GM21576 (cell line): ENCODE measurements around the gene TMEM81.

Experiments used
- ATAC-seq: cut with Tn5 transposase; IDR thresholded peaks from one replicate; pipeline ENCODE4 v1.9.1; 2021; ENCODE audit warnings: mild to moderate bottlenecking, moderate library complexity; ENCODE audit not compliant: unreplicated experiment

The TMEM81 gene

GRCh38 chr1:205077158-205077933 lies 6.9 kb downstream of the TMEM81 start:
- no peak for ATAC-seq

- ATAC-seq = no peak
Observed at GRCh38 chr1:205076245-205076761, 8.0 kb downstream of the TMEM81 start.

DNA sequence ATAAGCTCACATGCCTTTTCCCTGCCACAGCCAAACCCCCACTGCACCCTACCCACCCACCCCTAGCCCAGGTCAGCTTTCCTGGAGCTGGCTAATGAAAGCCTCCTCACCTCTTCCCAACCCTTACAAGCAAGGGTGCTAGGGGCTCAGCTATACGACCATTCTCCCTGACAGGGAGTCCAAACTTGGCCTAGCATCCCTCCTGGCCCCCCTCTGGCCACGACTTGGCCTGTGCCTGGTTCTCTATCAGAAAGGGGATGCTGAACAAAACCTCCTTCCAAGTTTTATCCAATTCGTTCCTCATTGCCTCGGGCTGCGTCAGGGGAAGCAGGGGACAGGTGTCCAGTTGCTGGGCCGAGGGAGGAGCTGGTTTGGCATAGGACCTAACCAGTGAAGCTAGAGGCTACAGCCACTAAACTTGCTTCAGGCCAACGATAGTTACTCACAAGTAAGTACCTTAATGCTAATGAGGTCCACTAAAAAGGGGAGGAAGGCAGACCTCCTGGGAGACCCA lies 8.6 kb downstream of the TMEM81 start:
- no peak for ATAC-seq

GRCh38 chr1:205074513-205074912 lies 9.7 kb downstream of the TMEM81 start:
- ATAC-seq = no peak

GRCh38 chr1:205074084-205074483 lies 10.2 kb downstream of the TMEM81 start:
- no peak for ATAC-seq

DNA sequence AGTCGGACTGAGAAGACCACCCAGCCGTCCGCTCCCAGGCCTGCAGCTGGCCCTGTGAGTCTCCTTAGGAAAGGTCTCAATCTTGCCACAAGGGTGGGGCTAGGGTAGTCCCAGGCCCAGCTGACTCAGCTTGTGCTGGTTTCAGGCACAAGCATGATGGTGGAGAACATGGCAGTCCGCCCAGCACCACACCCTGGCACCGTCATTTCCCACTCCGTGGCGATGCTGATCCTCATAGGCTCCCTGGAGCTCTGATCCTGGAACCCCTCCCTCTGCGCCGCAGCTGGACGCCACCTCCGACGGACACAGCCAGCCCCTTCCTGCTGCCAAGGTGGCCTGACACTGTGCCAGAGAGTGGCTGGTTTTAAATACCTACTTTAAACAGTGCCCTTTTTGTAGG lies 10.7 kb downstream of the TMEM81 start:
- no peak for ATAC-seq

- ATAC-seq = no peak
Observed at GRCh38 chr1:205072881-205073280, 11.4 kb downstream of the TMEM81 start.

DNA sequence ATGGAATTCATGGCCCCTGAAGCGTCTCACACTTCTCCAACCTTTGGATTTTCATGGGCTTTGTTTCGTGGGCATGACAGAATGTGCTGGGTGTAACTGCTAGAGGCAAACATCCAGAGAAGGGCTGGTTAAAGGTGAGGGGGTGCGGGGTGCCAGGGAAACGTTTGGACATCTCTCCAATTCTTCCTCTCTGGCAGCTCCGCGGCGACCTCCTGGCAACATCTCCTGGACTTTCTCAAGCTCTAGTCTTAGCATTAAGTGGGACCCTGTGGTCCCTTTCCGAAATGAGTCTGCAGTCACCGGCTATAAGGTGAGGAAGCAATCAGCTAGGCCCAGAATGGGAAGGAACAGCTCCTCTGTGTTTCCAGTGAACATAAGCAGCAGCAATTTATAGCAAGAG lies 12.0 kb downstream of the TMEM81 start:
- ATAC-seq = no peak

GRCh38 chr1:205071801-205072200 lies 12.5 kb downstream of the TMEM81 start:
- no peak for ATAC-seq

- ATAC-seq = no peak
Observed at GRCh38 chr1:205071028-205071409, 13.2 kb downstream of the TMEM81 start.

DNA sequence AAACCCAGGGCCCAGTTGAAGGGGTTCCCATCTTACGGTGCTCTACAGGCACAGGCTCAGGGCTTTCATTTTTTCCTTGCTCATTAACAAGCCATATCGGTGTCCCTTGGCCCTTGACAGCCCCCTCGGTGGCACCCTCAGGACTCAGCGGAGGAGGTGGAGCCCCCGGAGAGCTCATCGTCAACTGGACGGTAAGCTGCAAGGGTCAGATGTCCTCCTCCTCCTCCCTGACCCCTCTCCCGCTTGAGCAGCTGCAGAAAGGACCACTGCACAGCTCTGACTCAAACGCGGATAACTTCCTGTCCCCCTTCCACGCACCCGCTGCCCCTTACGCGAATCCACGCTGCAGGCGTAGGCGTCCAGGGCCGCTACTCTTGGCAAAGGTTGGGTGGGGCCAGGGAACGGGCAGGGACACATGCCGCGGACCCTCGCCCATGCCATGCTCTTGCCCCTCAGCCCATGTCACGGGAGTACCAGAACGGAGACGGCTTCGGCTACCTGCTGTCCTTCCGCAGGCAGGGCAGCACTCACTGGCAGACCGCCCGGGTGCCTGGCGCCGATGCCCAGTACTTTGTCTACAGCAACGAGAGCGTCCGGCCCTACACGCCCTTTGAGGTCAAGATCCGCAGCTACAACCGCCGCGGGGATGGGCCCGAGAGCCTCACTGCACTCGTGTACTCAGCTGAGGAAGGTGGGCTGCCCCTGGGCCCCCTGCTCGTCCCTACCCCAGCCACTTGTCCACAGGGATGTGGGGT lies 14.7 kb downstream of the TMEM81 start:
- no peak for ATAC-seq

- no peak for ATAC-seq
Observed at GRCh38 chr1:205068457-205069040, 15.7 kb downstream of the TMEM81 start.

GRCh38 chr1:205068001-205068400 lies 16.3 kb downstream of the TMEM81 start:
- ATAC-seq = no peak

DNA sequence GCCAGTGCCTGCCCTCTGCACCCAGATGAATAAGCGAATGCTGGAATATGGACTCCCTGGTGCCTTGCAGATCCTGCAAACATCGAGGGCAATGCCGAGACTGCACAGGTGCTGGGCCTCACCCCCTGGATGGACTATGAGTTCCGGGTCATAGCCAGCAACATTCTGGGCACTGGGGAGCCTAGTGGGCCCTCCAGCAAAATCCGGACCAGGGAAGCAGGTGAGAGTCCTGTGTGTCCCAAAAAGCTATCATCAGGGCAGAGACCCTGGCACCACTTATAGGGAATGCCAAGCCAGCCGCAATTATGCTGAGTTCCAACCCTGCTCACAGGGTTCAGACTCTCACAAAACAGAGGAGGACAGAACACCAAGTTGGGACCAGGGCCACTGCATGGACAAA lies 17.2 kb downstream of the TMEM81 start:
- ATAC-seq = no peak

GRCh38 chr1:205066141-205066818 lies 18.0 kb downstream of the TMEM81 start:
- no peak for ATAC-seq

GRCh38 chr1:205065666-205066065 lies 18.6 kb downstream of the TMEM81 start:
- no peak for ATAC-seq

- ATAC-seq = no peak
Observed at GRCh38 chr1:205064741-205065316, 19.4 kb downstream of the TMEM81 start.

- no peak for ATAC-seq
Observed at GRCh38 chr1:205064301-205064700, 20.0 kb downstream of the TMEM81 start.

DNA sequence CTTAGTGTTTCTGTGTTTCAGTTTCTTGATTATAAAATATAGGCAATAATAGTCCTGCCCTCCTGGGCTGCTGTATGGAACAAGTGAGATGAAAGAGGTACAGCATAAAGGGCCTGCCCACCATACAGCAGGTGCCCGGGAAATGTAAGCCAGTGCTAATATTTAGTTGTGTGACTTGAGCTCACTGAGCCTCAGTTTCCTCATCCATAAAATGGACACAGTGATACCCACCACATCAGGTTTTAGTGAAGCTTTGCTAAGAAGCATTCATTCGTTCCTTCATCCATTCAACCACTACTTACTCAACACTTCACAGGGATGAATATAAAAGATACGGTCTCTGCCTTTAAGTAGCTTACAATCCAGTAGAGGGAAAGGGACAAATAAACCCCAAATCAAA lies 21.4 kb downstream of the TMEM81 start:
- ATAC-seq = no peak

DNA sequence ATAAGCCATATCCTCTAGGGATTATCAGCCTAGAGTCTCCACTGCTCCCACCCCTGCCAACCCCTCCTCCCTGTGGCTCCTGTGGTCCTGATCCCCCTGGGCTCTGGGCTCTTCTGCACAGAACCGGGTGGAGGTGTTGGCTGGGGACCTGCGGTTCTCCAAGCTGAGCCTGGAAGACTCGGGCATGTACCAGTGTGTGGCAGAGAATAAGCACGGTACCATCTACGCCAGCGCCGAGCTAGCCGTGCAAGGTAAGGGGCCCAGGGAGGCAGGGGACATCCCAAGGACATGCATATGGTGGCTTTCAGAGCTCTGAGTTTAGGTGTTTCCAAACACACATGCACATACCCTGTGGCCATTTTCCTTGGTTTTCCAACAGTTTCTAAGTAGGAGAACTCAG lies 21.9 kb downstream of the TMEM81 start:
- no peak for ATAC-seq

GRCh38 chr1:205061665-205062069 lies 22.6 kb downstream of the TMEM81 start:
- ATAC-seq = no peak
